Measurements from ENCODE around the gene ACTR2.

DNA sequence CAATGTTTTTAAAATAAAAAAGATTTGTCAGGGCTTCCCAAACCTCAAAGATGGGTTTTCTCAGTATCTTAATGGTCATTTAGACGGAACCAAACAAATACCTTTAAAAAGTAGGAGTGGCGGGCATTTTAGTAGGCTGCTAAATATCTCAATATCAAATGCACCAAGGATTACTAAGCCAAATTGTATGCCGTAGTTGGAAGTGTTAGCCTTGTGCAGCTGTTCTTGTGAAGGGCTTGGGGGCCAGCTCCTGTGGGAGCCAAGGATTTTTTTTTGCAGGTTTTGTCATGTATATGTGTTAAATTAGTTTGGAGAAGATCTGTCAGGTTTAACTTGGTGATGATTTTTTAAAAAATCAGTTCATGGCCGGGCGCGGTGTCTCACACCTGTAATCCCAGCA lies 52.1 kb downstream of the ACTR2 start:
- TF ChIP-seq EZH2phosphoT487 (conservative IDR thresholded peaks at IDR 0.05; ENCODE audit: low read length): no peak
- TF ChIP-seq, protein P1, sequence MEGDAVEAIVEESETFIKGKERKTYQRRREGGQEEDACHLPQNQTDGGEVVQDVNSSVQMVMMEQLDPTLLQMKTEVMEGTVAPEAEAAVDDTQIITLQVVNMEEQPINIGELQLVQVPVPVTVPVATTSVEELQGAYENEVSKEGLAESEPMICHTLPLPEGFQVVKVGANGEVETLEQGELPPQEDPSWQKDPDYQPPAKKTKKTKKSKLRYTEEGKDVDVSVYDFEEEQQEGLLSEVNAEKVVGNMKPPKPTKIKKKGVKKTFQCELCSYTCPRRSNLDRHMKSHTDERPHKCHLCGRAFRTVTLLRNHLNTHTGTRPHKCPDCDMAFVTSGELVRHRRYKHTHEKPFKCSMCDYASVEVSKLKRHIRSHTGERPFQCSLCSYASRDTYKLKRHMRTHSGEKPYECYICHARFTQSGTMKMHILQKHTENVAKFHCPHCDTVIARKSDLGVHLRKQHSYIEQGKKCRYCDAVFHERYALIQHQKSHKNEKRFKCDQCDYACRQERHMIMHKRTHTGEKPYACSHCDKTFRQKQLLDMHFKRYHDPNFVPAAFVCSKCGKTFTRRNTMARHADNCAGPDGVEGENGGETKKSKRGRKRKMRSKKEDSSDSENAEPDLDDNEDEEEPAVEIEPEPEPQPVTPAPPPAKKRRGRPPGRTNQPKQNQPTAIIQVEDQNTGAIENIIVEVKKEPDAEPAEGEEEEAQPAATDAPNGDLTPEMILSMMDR (IDR thresholded peaks at IDR 0.05; ENCODE audit: insufficient read depth, low read length, poor library complexity, severe bottlenecking): no peak

Data from SU-DHL-6 (cell line).